HG03439 (cell line): ENCODE data around the gene CGB5.
"Not testable (repeated sequence)": the region's sequence is repeated elsewhere in the genome, so short reads cannot be mapped to it uniquely, and the experiment has no call there.

Experiments
- ATAC-seq: cut with Tn5 transposase; IDR thresholded peaks from one replicate; pipeline ENCODE4 v1.9.1; 2021; ENCODE audit warnings: mild to moderate bottlenecking, moderate library complexity; ENCODE audit not compliant: unreplicated experiment

Gene CGB5

GRCh38 chr19:49056902-49057596, 13.4 kb downstream of the CGB5 start:
- not testable (repeated sequence) for ATAC-seq

- ATAC-seq, result no peak
These were observed 14.1 kb downstream of the CGB5 start, which contains the start of gene CGB7 for GRCh38 chr19:49057636-49058234. TSS of gene CGB7 (minus strand) at chr19:49057749. CDS start at chr19:49055375, 2,374 bp downstream.

- ATAC-seq, result no peak
These were observed 14.9 kb downstream of the CGB5 start for GRCh38 chr19:49058562-49058961.

DNA sequence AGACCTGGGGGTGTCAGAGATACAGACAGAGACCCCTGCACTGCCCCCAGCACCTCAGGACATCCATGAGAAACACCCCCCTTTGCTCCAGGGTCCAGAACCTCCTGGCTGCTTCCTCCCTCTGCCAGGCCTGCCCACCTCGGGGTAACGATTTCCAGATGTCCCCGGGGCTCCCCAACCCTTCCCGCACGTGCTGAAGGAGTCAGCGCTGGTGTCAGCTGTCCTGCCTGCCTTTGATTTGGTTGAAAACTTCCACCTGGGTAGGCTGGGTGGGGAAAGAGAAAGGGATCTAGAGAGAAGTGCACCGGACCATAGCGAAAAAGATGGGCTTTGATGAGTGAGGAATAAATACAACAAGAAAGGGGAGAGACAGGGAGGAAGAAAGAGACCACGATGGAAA, 15.4 kb downstream of the CGB5 start:
- ATAC-seq, result no peak

GRCh38 chr19:49061000-49061399, 17.4 kb downstream of the CGB5 start:
- ATAC-seq, result no peak

DNA sequence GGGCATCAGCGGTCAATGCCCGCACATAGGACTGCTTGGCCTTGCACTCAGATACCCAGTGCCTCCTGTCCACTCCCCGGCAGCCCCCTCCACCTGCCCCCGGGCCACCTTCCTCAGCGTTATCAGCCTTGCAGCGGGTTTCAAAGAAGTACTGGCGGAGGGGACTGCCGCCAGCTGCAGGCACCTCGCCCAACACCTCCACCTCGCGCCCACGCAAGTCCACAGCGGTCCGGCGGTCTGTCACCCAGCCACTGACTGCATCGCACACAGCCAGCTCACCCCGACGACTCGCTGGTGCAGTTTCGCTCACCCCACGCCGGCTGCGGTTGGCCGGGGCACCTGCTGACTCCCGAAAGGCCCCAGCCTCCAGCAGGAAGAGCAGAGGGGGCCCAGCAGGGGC, 17.8 kb downstream of the CGB5 start:
- no peak for ATAC-seq

GRCh38 chr19:49064029-49064629, 20.5 kb downstream of the CGB5 start:
- ATAC-seq, result no peak

DNA sequence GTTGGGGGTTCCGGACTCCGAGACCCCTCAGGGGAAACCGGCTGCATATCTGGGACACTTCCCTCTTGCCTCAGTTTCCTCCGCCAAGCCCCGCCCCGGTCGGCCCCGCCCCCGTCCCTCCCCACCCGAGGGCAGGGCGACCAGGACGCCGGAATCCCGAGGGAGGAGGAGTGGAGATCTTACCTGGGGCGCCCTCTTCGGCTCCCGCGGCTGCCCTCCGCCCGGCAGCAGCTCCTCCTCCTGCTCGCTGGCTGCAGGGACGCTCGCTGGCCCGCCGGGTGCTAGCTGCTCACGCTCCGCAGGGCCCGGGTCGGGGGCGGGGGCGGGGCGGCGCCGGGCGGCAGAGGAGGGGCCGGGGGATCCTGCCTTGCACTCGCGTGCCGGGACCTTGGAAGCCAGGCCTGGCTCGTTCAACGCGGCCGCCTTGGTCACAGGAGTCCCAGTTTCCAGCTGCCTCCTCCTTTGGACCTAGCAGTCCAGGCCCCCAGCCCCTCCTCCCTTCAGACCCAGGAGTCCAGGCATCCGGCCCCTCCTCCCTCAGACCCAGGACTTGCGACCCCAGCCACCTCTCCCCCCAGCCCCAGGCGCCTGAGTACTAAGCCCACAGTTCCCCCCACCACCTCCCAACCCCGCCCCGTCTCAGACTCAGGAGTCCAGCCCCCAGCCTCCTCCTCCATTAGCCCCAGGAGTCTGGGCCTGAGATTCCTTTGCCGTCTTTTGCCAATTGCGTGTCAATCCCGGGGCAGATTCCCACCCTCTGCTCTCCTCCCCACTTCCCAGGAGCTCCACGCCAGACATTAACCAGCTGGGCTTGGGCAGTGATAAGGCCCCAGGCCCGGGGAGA, 21.3 kb downstream of the CGB5 start, which contains the start of gene NTF4:
TSS of gene NTF4 (minus strand) at position 51 of the 844 bp plus-strand sequence. CDS start 2,821 bp downstream, outside the sequence.
- ATAC-seq, result no peak

DNA sequence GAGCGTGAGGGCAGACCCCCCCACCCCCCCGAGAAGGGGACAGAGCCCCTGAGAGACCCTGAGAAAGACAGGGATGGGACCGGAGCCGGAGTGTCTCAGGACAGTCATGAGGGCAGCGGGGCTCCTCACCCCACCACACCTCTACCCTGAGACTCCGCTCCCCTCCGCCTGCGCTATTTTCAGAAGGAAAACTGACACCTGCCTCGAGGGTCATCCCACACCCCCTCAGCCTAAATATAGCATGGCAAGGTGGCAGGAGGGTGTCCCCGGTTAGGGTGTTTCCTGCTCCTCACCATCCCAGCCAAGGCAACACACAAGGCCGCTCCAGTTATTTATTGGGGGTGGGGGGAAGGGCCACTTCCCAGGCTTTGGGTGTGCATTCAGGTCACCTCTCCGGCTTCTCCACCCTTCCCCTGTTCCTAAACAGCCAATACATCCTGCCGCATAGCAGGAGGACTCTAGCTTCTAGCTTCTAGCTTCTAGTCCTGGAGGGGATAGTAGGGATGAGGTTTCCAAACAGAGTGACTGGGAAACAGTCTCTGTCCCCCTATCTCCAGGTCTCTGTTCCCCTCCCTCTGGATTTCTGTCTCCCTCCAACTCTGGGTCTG, 22.4 kb downstream of the CGB5 start:
- ATAC-seq, result no peak

- ATAC-seq, result no peak
These were observed 23.9 kb downstream of the CGB5 start for GRCh38 chr19:49067554-49067953.

- ATAC-seq, result no peak
These were observed 25.4 kb downstream of the CGB5 start for GRCh38 chr19:49069026-49069425.

- no peak for ATAC-seq
These were observed 26.8 kb downstream of the CGB5 start for GRCh38 chr19:49070416-49070815.

GRCh38 chr19:49071860-49072547, 28.4 kb downstream of the CGB5 start:
- no peak for ATAC-seq

GRCh38 chr19:49073514-49074378, 30.1 kb downstream of the CGB5 start:
- ATAC-seq, result no peak

- ATAC-seq, result not testable (repeated sequence)
These were observed 31.2 kb downstream of the CGB5 start for GRCh38 chr19:49074869-49075268.

GRCh38 chr19:49080392-49080791, 36.7 kb downstream of the CGB5 start:
- no peak for ATAC-seq

- ATAC-seq, result no peak
These were observed 37.6 kb downstream of the CGB5 start for GRCh38 chr19:49081273-49081672.

DNA sequence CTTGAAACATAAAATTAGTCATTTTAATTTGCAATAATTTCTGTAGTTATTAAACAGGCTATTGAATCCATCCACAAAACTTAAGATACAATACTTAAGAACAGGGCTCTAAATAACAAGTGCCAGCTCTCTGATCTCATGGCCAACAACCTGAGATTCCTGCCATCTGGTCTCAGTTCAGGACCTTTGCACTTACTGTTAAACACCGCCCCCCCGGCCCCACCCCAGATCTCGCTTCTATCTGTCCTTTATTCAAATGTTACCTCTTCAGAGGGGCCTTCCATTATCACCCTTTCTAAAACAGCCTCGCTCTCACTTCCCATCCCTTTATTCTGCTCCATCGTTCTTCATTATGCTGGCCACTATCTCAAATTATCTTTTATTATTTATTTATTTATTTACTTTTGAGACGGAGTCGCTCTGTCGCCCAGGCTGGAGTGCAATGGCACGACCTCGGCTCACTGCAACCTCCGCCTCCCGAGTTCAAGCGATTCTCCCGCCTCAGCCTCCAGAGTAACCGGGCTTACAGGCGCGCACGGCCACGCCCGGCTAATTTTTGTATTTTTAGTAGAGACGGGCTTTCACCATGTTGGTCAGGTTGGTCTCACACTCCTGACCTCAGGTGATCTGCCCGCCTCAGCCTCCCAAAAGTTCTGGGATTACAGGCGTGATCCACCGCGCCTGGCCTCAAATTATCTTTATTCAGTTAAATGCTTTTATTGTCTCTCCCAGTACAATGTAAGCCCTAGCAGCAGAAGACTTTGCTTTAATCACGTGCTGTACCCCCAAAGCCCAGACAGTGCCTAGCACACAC, 40.8 kb downstream of the CGB5 start:
- ATAC-seq, result no peak
